Stimulated activated CD8-positive, alpha-beta memory T cell treated with anti-CD3 and anti-CD28 coated beads, Interleukin-7, amount 100 ng/mL, for 4 hours (primary cell): ENCODE results near the gene OPALIN.

Source experiments
- DNase-seq, 2 donors: peaks; one replicate each; pipeline ENCODE4 v3.0.0-alpha.2; 2020; ENCODE audit warnings: low read depth in 2 of 2

OPALIN gene

GRCh38 chr10:96358851-96359540 lies at the start of gene OPALIN:
Gene OPALIN (minus strand): TSS chr10:96359002. CDS start chr10:96358896, 106 bp downstream.
- DNase-seq: no peak

- no peak for DNase-seq
Measured at GRCh38 chr10:96408201-96408600, 49.4 kb upstream of the OPALIN start.

- DNase-seq: no peak
Measured at GRCh38 chr10:96407560-96408069, 48.8 kb upstream of the OPALIN start.

GRCh38 chr10:96406091-96406490 lies 47.3 kb upstream of the OPALIN start:
- no peak for DNase-seq

- no peak for DNase-seq
Measured at GRCh38 chr10:96402417-96403305, 43.9 kb upstream of the OPALIN start.

GRCh38 chr10:96401036-96401435 lies 42.2 kb upstream of the OPALIN start:
- no peak for DNase-seq

- no peak for DNase-seq
Measured at GRCh38 chr10:96400465-96400864, 41.7 kb upstream of the OPALIN start.

- no peak for DNase-seq
Measured at GRCh38 chr10:96397902-96398301, 39.1 kb upstream of the OPALIN start.

GRCh38 chr10:96395931-96396877 lies 37.4 kb upstream of the OPALIN start:
- DNase-seq: peak; percentile 13 to 35

- no peak for DNase-seq
Measured at GRCh38 chr10:96390460-96390864, 31.7 kb upstream of the OPALIN start.

GRCh38 chr10:96389785-96390184 lies 31.0 kb upstream of the OPALIN start:
- no peak for DNase-seq

GRCh38 chr10:96387601-96388000 lies 28.8 kb upstream of the OPALIN start:
- DNase-seq: no peak

GRCh38 chr10:96387161-96387560 lies 28.4 kb upstream of the OPALIN start:
- no peak for DNase-seq

GRCh38 chr10:96384506-96384905 lies 25.7 kb upstream of the OPALIN start:
- no peak for DNase-seq

GRCh38 chr10:96380821-96381220 lies 22.0 kb upstream of the OPALIN start:
- DNase-seq: no peak

GRCh38 chr10:96379758-96380157 lies 21.0 kb upstream of the OPALIN start:
- DNase-seq: no peak

GRCh38 chr10:96378741-96379140 lies 19.9 kb upstream of the OPALIN start:
- no peak for DNase-seq

- no peak for DNase-seq
Measured at GRCh38 chr10:96377816-96378294, 19.1 kb upstream of the OPALIN start.

- DNase-seq: no peak
Measured at GRCh38 chr10:96376483-96376882, 17.7 kb upstream of the OPALIN start.

GRCh38 chr10:96374985-96375830 lies 16.4 kb upstream of the OPALIN start:
- DNase-seq: peak; percentile 43 to 50

- no peak for DNase-seq
Measured at GRCh38 chr10:96374639-96374984, 15.8 kb upstream of the OPALIN start.
